GM18526 (cell line): ENCODE results near the gene C7.

Experiments used
- POLR2A ChIP-seq: IDR thresholded peaks from 3 replicates; pipeline ENCODE4 v1.6.1; 2011; ENCODE audit not compliant: insufficient read length; ENCODE audit errors: extremely low read depth

The C7 gene

GRCh38 chr5:40909264-40909663 lies at the start of gene C7:
Gene C7 (plus strand): TSS chr5:40909497. CDS start chr5:40909611, 114 bp downstream.
- no peak for TF ChIP-seq POLR2A

GRCh38 chr5:40860711-40861110 lies 48.6 kb upstream of the C7 start:
- no peak for TF ChIP-seq POLR2A

GRCh38 chr5:40866844-40867243 lies 42.5 kb upstream of the C7 start:
- no peak for TF ChIP-seq POLR2A

- no peak for TF ChIP-seq POLR2A
Measured at GRCh38 chr5:40869384-40869783, 39.9 kb upstream of the C7 start.

GRCh38 chr5:40871177-40871576 lies 38.1 kb upstream of the C7 start:
- no peak for TF ChIP-seq POLR2A

- no peak for TF ChIP-seq POLR2A
Measured at GRCh38 chr5:40873286-40873880, 35.9 kb upstream of the C7 start.

GRCh38 chr5:40875958-40876357 lies 33.3 kb upstream of the C7 start:
- TF ChIP-seq POLR2A: no peak

- no peak for TF ChIP-seq POLR2A
Measured at GRCh38 chr5:40877371-40877988, 31.8 kb upstream of the C7 start.

GRCh38 chr5:40879163-40879942 lies 29.9 kb upstream of the C7 start:
- no peak for TF ChIP-seq POLR2A

GRCh38 chr5:40882291-40882690 lies 27.0 kb upstream of the C7 start:
- TF ChIP-seq POLR2A: no peak

GRCh38 chr5:40904205-40904993 lies 4.9 kb upstream of the C7 start:
- TF ChIP-seq POLR2A: no peak

- no peak for TF ChIP-seq POLR2A
Measured at GRCh38 chr5:40904994-40905306, 4.3 kb upstream of the C7 start.

- no peak for TF ChIP-seq POLR2A
Measured at GRCh38 chr5:40906351-40906751, 2.9 kb upstream of the C7 start.

GRCh38 chr5:40909723-40910122 lies 426 bp downstream of the C7 start:
- no peak for TF ChIP-seq POLR2A

GRCh38 chr5:40911266-40911665 lies 2.0 kb downstream of the C7 start:
- no peak for TF ChIP-seq POLR2A

- no peak for TF ChIP-seq POLR2A
Measured at GRCh38 chr5:40914835-40915234, 5.5 kb downstream of the C7 start.
